ENCODE measurements around the gene PAK1IP1.
A peak's percentile ranks its signal among the peaks of the same experiment; 100 is the strongest.
"Not testable (repeated sequence)": the region's sequence is repeated elsewhere in the genome, so short reads cannot be mapped to it uniquely, and the experiment has no call there.

The PAK1IP1 gene

DNA sequence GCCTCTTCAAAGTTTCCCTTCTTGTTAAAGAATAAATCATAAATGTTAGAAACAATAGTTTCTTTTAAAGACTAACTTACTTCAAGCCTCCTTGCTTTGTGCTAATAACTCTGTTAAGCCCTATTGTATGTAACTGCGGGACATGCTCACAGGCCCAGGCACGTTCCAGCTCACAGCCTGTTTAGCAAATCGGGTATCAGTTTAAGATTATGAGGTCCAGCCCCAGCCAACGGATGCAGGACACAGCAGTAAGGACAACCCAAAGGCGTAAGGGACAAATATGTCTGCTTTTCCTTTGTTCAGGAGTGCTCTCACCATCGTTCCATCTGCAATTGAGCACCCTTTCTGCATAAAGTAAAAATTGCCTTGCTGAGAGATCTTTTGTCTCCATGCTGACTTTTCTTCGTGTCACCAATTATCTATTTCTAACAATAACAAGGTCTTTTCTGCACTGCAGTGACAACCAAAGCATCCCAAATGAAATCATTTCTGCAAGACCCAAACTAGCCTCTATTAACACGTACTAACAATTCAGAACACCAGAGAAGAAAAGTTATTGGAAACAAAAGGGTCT is 1.7 kb upstream of the PAK1IP1 start:
- DNase-seq: no peak

GRCh38 chr6:10695086-10695657 is 400 bp downstream of the PAK1IP1 start:
- DNase-seq: no peak

DNA sequence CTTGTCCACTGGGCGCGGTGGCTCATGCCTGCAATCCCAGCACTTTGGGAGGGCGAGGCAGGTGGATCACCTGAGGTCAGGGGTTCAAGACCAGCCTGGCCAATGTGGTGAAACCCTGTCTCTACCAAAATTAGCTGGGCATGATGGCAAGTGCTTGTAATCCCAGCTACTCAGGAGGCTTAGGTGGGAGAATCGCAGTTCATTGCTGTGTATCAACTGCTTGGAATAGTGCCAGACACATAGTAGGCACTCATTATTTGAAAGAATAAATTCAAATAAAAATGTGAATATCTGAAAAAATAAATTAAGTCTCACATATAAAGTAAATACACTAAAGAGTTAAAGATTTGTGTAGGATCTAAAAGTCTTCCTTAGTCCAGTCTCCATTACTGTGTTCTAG is 1.9 kb downstream of the PAK1IP1 start:
- DNase-seq: no peak

DNA sequence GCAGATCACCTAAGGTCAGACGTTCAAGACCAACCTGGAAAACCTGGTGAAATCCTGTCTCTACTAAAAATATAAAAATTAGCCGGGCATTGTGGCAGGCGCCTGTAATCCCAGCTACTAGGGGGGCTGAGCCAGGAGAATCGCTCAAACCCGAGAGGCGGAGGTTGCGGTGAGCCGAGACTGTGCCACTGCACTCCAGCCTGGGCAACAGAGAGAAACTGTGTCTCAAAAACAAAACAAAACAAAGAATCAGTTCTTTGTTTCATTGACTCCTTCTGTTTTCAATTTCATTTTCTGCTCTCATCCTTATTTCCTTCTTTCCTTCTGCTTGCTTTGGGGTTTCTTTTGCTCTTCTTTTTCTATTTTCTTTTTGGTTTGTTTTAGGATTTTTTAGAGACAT is 19.2 kb downstream of the PAK1IP1 start:
- no peak for DNase-seq

GRCh38 chr6:10719296-10719963 is 24.7 kb downstream of the PAK1IP1 start:
- peak; percentile 45 for DNase-seq

- no peak for DNase-seq
Observed at GRCh38 chr6:10719964-10720264, 25.1 kb downstream of the PAK1IP1 start.

DNA sequence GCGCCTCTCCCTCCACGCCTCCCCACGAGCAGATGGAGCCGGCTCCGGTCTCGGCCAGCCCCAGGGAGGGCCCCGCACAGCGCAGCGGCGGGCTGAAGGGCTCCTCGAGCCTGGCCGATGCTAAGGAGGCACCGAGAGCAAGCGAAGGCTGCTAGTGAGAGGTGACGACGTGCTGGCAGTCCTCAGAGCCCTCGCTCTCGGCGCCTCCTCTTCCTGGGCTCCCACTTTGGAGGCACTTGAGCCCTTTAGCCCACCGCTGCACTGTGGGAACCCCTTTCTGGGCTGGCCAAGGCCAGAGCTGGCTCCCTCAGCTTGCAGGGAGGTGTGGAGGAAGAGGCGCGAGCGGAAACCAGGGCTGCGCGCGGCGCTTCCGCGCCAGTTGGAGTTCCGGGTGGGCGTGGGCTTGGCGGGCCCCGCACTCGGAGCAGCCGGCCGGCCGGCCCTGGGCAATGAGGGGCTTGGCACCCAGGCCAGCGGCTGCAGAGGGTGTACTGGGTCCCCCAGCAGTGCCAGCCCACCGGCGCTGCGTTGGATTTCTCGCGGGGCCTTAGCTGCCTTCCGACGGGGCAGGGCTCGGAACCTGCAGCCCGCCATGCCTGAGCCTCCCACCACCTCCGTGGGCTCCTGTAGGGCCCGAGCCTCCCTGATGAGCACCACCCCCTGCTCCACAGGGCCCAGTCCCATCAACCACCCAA is 25.6 kb downstream of the PAK1IP1 start:
- peak; percentile 40 for DNase-seq

DNA sequence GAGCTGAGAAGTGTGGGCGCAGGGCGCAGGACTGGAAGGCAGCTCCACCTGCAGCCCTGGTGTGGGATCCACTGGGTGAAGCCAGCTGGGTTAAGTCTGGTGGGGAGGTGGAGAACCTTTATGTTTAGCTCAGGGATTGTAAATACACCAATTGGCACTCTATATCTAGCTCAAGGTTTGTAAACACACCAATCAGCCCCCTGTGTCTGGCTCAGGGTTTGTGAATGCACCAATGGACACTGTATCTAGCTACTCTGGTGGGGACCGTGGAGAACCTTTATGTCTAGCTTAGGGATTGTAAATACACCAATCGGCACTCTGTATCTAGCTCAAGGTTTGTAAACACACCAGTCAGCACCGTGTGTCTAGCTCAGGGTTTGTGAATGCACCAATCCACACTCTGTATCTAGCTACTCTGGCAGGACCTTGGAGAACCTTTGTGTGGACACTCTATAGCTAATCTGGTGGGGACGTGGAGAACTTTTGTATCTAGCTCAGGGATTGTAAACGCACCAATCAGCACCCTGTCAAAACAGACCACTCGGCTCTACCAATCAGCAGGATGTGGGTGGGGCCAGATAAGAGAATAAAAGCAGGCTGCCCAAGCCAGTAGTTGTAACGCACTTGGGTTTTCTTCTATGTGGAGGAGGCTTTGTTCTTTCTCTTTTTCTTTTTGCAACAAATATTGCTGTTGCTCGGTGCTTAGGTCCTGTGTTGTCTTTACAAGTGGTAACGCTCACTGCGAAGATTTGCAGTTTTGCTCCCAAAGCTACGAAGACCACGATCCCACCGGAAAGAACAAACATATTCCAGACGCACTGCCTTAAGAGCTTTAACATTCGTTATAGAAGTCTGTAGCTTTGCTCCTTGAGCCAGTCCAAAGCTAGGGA is 26.4 kb downstream of the PAK1IP1 start:
- peak; percentile 33 for DNase-seq

- peak; percentile 27 for DNase-seq
Observed at GRCh38 chr6:10721850-10722569, 27.2 kb downstream of the PAK1IP1 start.

DNA sequence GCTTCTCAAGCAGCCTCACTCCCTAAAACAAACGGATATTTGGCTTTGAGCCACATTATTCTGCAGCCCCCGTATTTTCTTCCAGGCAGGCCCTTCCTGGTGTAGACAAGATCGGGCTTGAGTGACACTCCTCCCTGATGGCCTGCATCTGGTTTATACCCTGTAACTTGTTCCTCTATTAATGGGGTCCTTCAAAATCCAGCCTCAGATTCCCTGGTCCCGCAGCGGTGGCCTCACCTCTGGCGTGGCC is 27.7 kb downstream of the PAK1IP1 start:
- DNase-seq: no peak

DNA sequence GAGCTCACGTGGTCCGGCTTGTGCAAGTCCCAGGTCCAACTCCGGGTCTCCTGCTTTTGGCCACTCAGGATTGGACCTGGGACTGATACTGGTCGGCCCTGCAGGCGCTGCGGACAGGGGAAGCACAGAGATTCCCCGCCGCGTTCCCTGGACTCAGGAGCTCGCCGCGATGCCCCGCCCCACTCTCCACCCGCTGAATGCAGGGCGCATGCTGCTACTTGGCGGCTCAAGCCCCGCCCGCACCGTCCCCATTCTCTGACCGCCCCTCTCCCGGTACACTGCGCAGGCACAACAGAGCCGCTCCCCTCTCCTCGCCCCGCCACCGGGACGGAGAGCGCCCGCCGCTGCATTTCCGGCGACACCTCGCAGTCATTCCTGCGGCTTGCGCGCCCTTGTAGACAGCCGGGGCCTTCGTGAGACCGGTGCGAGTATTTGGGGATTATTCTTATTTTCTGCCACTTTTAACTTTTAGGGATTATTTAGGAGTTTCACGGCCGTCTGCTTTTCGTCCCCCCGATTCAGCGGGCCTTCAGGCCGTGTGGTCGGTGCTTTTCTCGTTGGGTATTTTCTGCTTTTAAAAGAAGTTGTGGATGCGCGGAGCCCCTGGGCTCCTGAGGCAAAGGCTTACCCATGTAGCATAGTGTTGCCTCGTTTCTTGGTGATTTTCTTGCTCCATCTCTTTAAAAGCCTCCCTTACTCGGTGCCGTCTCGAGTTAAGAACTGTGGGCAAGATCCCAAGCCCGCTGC is 28.2 kb downstream of the PAK1IP1 start, which contains the start of gene TMEM14C:
Gene TMEM14C, plus strand, starts transcription at position 251 of the 747 bp plus-strand sequence. CDS start 1,544 bp downstream, outside the sequence.
- DNase-seq: peak; percentile 99

GRCh38 chr6:10723567-10723881 is 28.8 kb downstream of the PAK1IP1 start:
- DNase-seq: no peak

DNA sequence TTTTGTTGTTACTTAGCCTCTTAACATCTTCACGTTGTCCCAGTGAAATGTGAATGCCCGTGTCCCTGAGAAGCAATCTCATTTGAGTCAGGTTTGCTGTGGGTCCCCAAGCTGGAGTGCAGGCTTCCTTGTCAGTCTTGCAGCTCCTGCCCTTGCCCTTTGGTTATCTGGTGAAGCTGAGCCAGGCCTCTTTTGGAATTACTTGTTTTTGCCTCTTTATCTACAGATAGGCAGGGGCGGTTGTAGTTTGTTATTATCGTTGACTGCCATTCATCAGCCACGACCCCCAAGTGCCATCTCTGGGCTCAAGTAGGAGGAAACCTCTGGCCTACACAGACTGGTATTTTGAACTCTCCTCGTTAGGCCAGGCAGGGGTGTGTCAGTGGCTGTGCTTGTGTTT is 30.3 kb downstream of the PAK1IP1 start:
- DNase-seq: no peak

DNA sequence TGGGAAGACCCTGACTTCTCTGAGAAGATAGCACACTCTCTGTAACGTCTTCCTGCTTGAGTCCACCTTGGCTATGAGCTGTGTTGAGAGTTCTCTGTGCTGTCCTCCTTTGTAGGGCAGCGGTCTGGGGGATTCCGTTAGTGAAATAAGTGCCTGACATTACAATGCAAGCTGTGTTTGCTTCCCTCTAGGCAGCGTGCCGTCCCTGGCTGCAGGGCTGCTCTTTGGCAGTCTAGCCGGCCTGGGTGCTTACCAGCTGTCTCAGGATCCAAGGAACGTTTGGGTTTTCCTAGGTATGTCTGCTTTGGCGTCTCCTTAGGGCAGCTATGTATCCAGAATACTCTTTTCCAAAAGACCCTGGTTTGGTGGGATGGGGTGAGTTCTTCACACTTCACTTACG is 30.9 kb downstream of the PAK1IP1 start:
- DNase-seq: no peak

DNA sequence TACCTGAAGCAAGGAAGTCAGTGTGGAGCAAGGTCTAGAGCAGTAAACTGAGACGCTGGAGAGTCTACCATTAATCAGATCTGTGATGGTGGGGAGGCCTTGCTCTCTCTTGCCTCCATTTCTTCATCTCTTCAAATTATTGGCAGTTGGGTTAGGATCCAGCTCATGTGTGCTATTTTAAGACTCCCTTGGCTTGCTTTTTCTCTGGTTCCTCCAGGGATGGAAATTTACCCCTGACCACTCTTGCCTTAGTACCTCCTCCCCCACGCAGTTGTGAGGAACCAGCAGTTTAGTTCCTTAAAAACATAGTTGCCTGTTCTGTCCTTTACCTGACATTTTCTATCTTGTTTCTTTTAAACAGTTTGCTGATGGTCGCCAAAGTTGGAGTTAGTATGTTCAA is 35.5 kb downstream of the PAK1IP1 start:
- no peak for DNase-seq

DNA sequence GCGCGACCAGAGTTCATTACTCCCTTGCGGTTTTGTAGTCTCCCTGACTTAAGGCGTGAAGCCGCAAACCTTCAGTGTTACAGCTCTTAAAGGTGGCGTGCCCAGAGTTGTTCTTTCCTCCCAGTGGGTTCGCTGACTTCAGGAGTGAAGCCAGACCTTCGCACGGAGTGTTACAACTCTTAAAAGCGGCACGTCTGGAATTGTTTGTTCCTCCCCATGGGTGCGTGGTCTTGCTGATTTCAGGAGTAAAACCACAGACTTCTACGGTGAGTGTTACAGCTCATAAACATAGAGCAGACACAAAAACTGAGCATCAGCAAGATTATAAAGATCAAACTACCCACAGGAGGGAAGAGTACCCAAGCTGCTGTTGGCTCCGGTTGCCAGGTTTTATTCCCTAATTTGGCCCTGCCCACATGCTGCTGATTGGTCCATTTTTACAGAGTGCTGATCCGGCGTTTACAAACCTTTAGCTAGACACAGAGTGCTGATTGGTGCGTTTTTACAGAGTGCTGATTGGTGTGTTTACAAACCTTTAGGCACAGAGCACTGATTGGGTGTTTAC is 38.5 kb downstream of the PAK1IP1 start:
- no peak for DNase-seq

DNA sequence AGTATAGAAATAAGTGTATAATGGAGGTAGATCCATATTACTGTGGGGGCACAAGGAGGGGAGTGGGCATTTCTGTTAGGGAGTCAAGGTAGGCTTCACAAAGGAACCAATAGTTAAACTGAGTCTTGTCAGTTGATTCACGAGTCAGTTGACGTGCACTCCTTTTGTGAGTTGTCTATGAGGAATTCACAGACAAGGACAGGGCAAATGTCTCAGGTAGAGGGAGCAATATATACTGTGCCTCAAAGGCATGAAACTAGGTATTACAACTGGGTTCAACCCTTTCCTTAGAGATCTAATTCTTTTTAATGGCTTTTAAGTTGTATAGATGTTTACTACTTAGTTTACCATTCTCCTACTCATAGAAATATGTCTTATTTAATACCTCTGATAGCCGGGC is 39.1 kb downstream of the PAK1IP1 start:
- no peak for DNase-seq

GRCh38 chr6:10736731-10737130 is 42.0 kb downstream of the PAK1IP1 start:
- no peak for DNase-seq

GRCh38 chr6:10740061-10740460 is 45.3 kb downstream of the PAK1IP1 start:
- DNase-seq: no peak

- DNase-seq: not testable (repeated sequence)
Observed at GRCh38 chr6:10741643-10742042, 46.9 kb downstream of the PAK1IP1 start.

GRCh38 chr6:10742251-10742650 is 47.5 kb downstream of the PAK1IP1 start:
- no peak for DNase-seq

DNA sequence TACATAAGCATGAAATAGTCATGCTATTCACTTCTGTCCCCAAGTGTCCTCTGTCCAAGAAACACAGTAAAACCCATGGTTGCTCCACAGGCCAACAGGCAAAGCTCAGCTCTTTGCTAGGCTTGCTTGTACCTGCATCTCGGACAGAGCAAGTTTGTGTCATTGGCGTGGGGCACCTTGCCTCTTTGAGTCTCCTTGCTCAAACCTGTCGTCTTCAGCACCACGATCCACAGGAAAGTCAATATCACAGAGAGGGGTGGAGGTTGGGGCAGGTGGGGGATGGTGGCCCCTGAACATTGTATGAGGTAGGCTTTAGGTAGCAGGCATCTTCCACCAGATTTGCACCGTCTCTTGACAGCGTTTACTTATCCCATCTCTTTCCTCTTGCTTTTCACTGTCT is 48.7 kb downstream of the PAK1IP1 start:
- no peak for DNase-seq

Measured in EL (cell line).